Keratinocyte (primary cell): Measurements from ENCODE around the gene LUZP1. TPM values are rescaled to one million over a fixed set of nuclear protein-coding genes. Genes with fewer than 3 reads are reported as not detected.

Experiments used
- DNase-seq: peaks from one replicate; pipeline ENCODE4 v3.0.0-alpha.2; 2011; ENCODE audit warnings: low read depth, missing footprints, low spot score
- FAIRE-seq: peaks from 2 replicates; lab custom pipeline; 2011; peaks lifted over from hg19 to GRCh38; lab: Jason Lieb, UNC
- H2AFZ ChIP-seq: 2 replicates; pipeline ENCODE4 v1.6.0; 2012; ENCODE audit warnings: low read length, control low read depth, inconsistent platforms; ENCODE audit not compliant: control insufficient read depth
- H3K27ac ChIP-seq: 2 replicates; pipeline ENCODE4 v1.5.1; 2011; ENCODE audit warnings: low read length; ENCODE audit not compliant: control insufficient read depth, insufficient read depth
- H3K27me3 ChIP-seq: 3 replicates; pipeline ENCODE4 v1.6.0; 2011; ENCODE audit warnings: low read length; ENCODE audit not compliant: control insufficient read depth, insufficient read depth; ENCODE audit errors: extremely low read depth
- H3K36me3 ChIP-seq, 2 experiments: 2 replicates in 1 of 2; 3 replicates in 1 of 2; pipeline ENCODE4 v1.5.1; 2011; ENCODE audit warnings: low read length in 2 of 2, mild to moderate bottlenecking in 1 of 2; ENCODE audit not compliant: control insufficient read depth in 2 of 2, insufficient read depth in 2 of 2; ENCODE audit errors: extremely low read depth in 1 of 2
- H3K4me1 ChIP-seq: 3 replicates; pipeline ENCODE4 v1.5.1; 2011; ENCODE audit warnings: low read length; ENCODE audit not compliant: control insufficient read depth, insufficient read depth; ENCODE audit errors: extremely low read depth
- H3K4me2 ChIP-seq: 3 replicates; pipeline ENCODE4 v1.6.0; 2011; ENCODE audit warnings: low read depth, low read length; ENCODE audit not compliant: control insufficient read depth, insufficient read depth; ENCODE audit errors: extremely low read depth
- H3K4me3 ChIP-seq, 3 experiments: fragments of 200-600 bp in 1 of 3; sonication (generic) in 1 of 3; 2 replicates in 2 of 3; 3 replicates in 1 of 3; pipeline ENCODE4 v1.5.1; 2011 to 2016; ENCODE audit warnings: low read length in 3 of 3, mild to moderate bottlenecking in 3 of 3, control low read depth in 2 of 3, inconsistent platforms in 1 of 3, low read depth in 1 of 3, mixed read lengths in 1 of 3, mixed run types in 1 of 3, moderate library complexity in 1 of 3; ENCODE audit not compliant: control insufficient read depth in 2 of 3, insufficient read depth in 2 of 3; ENCODE audit errors: extremely low read depth in 1 of 3
- H3K79me2 ChIP-seq: 2 replicates; pipeline ENCODE4 v1.6.0; 2012; ENCODE audit warnings: low read length; ENCODE audit not compliant: control insufficient read depth, insufficient read depth
- H3K9ac ChIP-seq: 3 replicates; pipeline ENCODE4 v1.6.0; 2011; ENCODE audit warnings: low read length; ENCODE audit not compliant: control insufficient read depth, insufficient read depth; ENCODE audit errors: extremely low read depth
- H3K9me1 ChIP-seq: 3 replicates; pipeline ENCODE4 v1.6.0; 2011; ENCODE audit warnings: low read length; ENCODE audit not compliant: control insufficient read depth, insufficient read depth; ENCODE audit errors: extremely low read depth
- H3K9me3 ChIP-seq: 2 replicates; pipeline ENCODE4 v1.5.1; 2012; ENCODE audit warnings: low read depth, low read length; ENCODE audit not compliant: control insufficient read depth
- H4K20me1 ChIP-seq: 3 replicates; pipeline ENCODE4 v1.6.0; 2011; ENCODE audit warnings: low read length; ENCODE audit not compliant: control insufficient read depth, insufficient read depth; ENCODE audit errors: extremely low read depth
- CTCF ChIP-seq, 3 experiments: IDR thresholded peaks in 1 of 3; conservative IDR thresholded peaks in 1 of 3; optimal IDR thresholded peaks in 1 of 3; 2 replicates in 2 of 3; 3 replicates in 1 of 3; pipeline versions ENCODE3 to v1.5.1; 2011; ENCODE audit warnings: low read length in 3 of 3, mild to moderate bottlenecking in 3 of 3, moderate library complexity in 2 of 3, control low read depth in 1 of 3, inconsistent platforms in 1 of 3; ENCODE audit not compliant: insufficient read depth in 2 of 3; ENCODE audit errors: extremely low read depth in 1 of 3
- EZH2 ChIP-seq: IDR thresholded peaks from one replicate; pipeline ENCODE4 v1.6.1; 2012; ENCODE audit warnings: inconsistent platforms, mild to moderate bottlenecking, low read length, moderate library complexity
- dilution Hi-C: fragments of 300-500 bp; cut with MboI; formaldehyde crosslinking; loops from one replicate; pipeline ENCODE4 v1.7.0; 2020; ENCODE audit warnings: low sequenced_read_pairs; ENCODE audit not compliant: extremely low pct_ligation_motif_present
- polyA plus RNA-seq, 5 experiments: library from polyadenylated mRNA; depleted of rRNA in 3 of 5; stranded (reverse) in 3 of 5; stranded (forward) in 1 of 5; unstranded in 1 of 5; fragments of >200 nt; gene quantifications; 1 replicate in 1 of 5; 2 replicates in 3 of 5; 3 replicates in 1 of 5; pipeline versions ENCODE4 v1.2.1 to v1.2.3, GENCODE V29; 2011 to 2012; ENCODE audit warnings: missing spikeins in 2 of 5, low read depth in 1 of 5, low replicate concordance in 1 of 5

Gene LUZP1
- polyA plus RNA-seq, 1 donor (not counting 4 experiments of a cell fraction or from before 2014, with no cell fraction given), result 52.5 TPM

- H3K27me3 ChIP-seq, result no peaks in the 10 kb centered on the region
- H3K9me3 ChIP-seq, result no peaks in the 10 kb centered on the region
- peak overlapping the region in 2 of 3 experiments; percentile 12 to 19 for H3K4me3 ChIP-seq
- H4K20me1 ChIP-seq, result no peaks in the 10 kb centered on the region
- FAIRE-seq (peak; percentile 26), DNase-seq (no peak)
- no peak overlapping the region for H2AFZ ChIP-seq
- dilution Hi-C loops, result no loop called here
- peak overlapping the region; percentile 53 for H3K9ac ChIP-seq
- H3K36me3 ChIP-seq, result peaks cover 10 to 20% of the 10 kb centered on the region in 2 experiments
- H3K4me2 ChIP-seq, result peak overlapping the region; percentile 86
- peaks cover 56% of the 10 kb centered on the region for H3K4me1 ChIP-seq
- peaks cover 46% of the 10 kb centered on the region for H3K79me2 ChIP-seq
- no peaks in the 10 kb centered on the region for H3K9me1 ChIP-seq
- H3K27ac ChIP-seq, result peak overlapping the region; percentile 89
- TF ChIP-seq CTCF (optimal IDR thresholded peaks at IDR 0.05 in 1 of 3, IDR thresholded peaks at IDR 0.05 in 1 of 3, conservative IDR thresholded peaks at IDR 0.05 in 1 of 3; ENCODE audit: extremely low read depth in 1 of 3, insufficient read depth in 2 of 3, low read length in 3 of 3), result no peak
- TF ChIP-seq EZH2, result no peak
Observed at GRCh38 chr1:23101887-23102286, 66.8 kb downstream of the LUZP1 start.

GRCh38 chr1:23101101-23101827 lies 67.4 kb downstream of the LUZP1 start:
- H3K79me2 ChIP-seq, result peaks cover 44% of the 10 kb centered on the region
- H3K4me1 ChIP-seq, result peaks cover 56% of the 10 kb centered on the region
- DNase-seq (no peak), FAIRE-seq (no peak)
- H3K9ac ChIP-seq, result peak overlapping the region; percentile 53
- no peaks in the 10 kb centered on the region for H3K9me3 ChIP-seq
- peak overlapping the region in 1 of 3 experiments; percentile 12 for H3K4me3 ChIP-seq
- dilution Hi-C loops, result no loop called here
- H3K36me3 ChIP-seq, result peaks cover 5 to 21% of the 10 kb centered on the region in 2 experiments
- TF ChIP-seq CTCF (optimal IDR thresholded peaks at IDR 0.05 in 1 of 3, IDR thresholded peaks at IDR 0.05 in 1 of 3, conservative IDR thresholded peaks at IDR 0.05 in 1 of 3; ENCODE audit: extremely low read depth in 1 of 3, insufficient read depth in 2 of 3, low read length in 3 of 3) (no peak), EZH2 (no peak)
- no peaks in the 10 kb centered on the region for H4K20me1 ChIP-seq
- H3K27ac ChIP-seq, result peak overlapping the region; percentile 89
- H3K9me1 ChIP-seq, result no peaks in the 10 kb centered on the region
- H2AFZ ChIP-seq, result no peak overlapping the region
- H3K4me2 ChIP-seq, result peak overlapping the region; percentile 86
- no peaks in the 10 kb centered on the region for H3K27me3 ChIP-seq
